Karpas-422 (cell line): Measurements from ENCODE around the gene OSMR. TPM values are rescaled to one million over a fixed set of nuclear protein-coding genes. Genes with fewer than 3 reads are reported as not detected.
"Not testable (repeated sequence)": the region's sequence is repeated elsewhere in the genome, so short reads cannot be mapped to it uniquely, and the experiment has no call there.

ENCODE experiments used
- DNase-seq: peaks from one replicate; pipeline ENCODE4 v3.0.0-alpha.2; 2015
- H2AFZ ChIP-seq: fragments of 200-600 bp; sonication (generic); 2 replicates; pipeline ENCODE4 v1.6.1; 2014; ENCODE audit warnings: antibody characterized with exemption, low read length, mixed read lengths
- H3K27ac ChIP-seq: fragments of 200-600 bp; sonication (generic); 2 replicates; pipeline ENCODE4 v1.5.1; 2014; ENCODE audit warnings: mild to moderate bottlenecking, low read length, moderate library complexity
- H3K27me3 ChIP-seq: fragments of 200-600 bp; sonication (generic); 2 replicates; pipeline ENCODE4 v1.6.1; 2014; ENCODE audit warnings: low read length, mixed read lengths
- H3K36me3 ChIP-seq: fragments of 200-600 bp; sonication (generic); 2 replicates; pipeline ENCODE4 v1.6.1; 2014; ENCODE audit warnings: low read length, mixed read lengths; ENCODE audit not compliant: insufficient read depth
- H3K4me1 ChIP-seq: fragments of 200-600 bp; sonication (generic); 2 replicates; pipeline ENCODE4 v1.6.1; 2014; ENCODE audit warnings: mild to moderate bottlenecking, low read length, mixed read lengths
- H3K4me2 ChIP-seq: fragments of 200-600 bp; sonication (generic); 2 replicates; pipeline ENCODE4 v1.6.1; 2014; ENCODE audit warnings: low read length, low read depth, mild to moderate bottlenecking; ENCODE audit not compliant: poor library complexity, severe bottlenecking
- H3K4me3 ChIP-seq: fragments of 200-600 bp; sonication (generic); 2 replicates; pipeline ENCODE4 v1.5.1; 2014; ENCODE audit warnings: mild to moderate bottlenecking, antibody characterized with exemption, low read length, mixed read lengths
- H3K79me2 ChIP-seq: fragments of 200-600 bp; sonication (generic); 2 replicates; pipeline ENCODE4 v1.6.1; 2014; ENCODE audit warnings: mild to moderate bottlenecking, low read length, mixed read lengths
- H3K9ac ChIP-seq: fragments of 200-600 bp; sonication (generic); 2 replicates; pipeline ENCODE4 v1.6.0; 2014; ENCODE audit warnings: low read length
- H3K9me2 ChIP-seq: fragments of 200-600 bp; sonication (generic), shearing (Covaris generic); replicated peaks from 2 replicates; pipeline ENCODE4 v1.6.0; 2014; ENCODE audit warnings: mild to moderate bottlenecking, low read length, moderate library complexity; ENCODE audit not compliant: insufficient read depth
- H3K9me3 ChIP-seq: fragments of 300-700, 200-600 bp; sonication (generic); 2 replicates; pipeline ENCODE4 v1.6.1; 2014; ENCODE audit warnings: low read length, mixed read lengths
- H4K20me1 ChIP-seq: fragments of 200-600 bp; sonication (generic); 2 replicates; pipeline ENCODE4 v1.6.1; 2014; ENCODE audit warnings: mild to moderate bottlenecking, antibody characterized with exemption, low read length, low read depth; ENCODE audit not compliant: insufficient read depth
- total RNA-seq: library from RNA; depleted of rRNA; stranded (reverse); fragments of >200 nt; shearing (Covaris generic); gene quantifications from 2 replicates; pipeline ENCODE4 v1.2.3, GENCODE V29; 2014; ENCODE audit warnings: low replicate concordance

OSMR gene
- total RNA-seq, 1 experiment from 2014 or later, result 0.52 TPM

DNA sequence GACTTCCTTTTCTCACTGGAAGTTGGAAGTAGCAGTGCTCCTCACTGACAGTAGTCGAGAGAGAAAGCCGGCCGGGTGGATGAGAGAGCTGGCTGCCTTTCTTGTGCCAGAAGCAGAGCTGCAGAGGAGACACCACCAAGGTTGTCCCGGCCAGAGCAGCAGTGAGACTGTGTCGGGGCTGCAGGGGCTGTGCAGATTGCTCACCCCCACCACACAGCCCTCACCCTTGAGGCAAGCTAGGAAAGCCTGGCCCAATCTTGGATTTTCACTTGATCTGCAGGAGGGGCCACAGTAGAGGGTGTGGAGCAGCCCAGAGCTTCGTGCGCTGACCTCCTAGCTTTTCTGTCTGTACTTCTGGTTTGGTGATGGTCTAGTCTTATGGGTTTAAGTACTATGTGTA is 9.1 kb downstream of the OSMR start:
- no peak overlapping the region for H3K9ac ChIP-seq
- H3K4me3 ChIP-seq, result no peak overlapping the region
- no peak overlapping the region for H3K4me2 ChIP-seq
- no peak for DNase-seq
- no peaks in the 10 kb centered on the region for H3K9me3 ChIP-seq
- H3K27me3 ChIP-seq, result no peaks in the 10 kb centered on the region; the same call in 1 of the 2 replicates
- no peaks in the 10 kb centered on the region for H3K4me1 ChIP-seq
- H3K27ac ChIP-seq, result no peak overlapping the region
- no peak overlapping the region for H2AFZ ChIP-seq
- H3K36me3 ChIP-seq, result no peaks in the 10 kb centered on the region
- no peaks in the 10 kb centered on the region for H4K20me1 ChIP-seq
- H3K9me2 ChIP-seq, result no peaks in the 10 kb centered on the region
- H3K79me2 ChIP-seq, result no peaks in the 10 kb centered on the region

DNA sequence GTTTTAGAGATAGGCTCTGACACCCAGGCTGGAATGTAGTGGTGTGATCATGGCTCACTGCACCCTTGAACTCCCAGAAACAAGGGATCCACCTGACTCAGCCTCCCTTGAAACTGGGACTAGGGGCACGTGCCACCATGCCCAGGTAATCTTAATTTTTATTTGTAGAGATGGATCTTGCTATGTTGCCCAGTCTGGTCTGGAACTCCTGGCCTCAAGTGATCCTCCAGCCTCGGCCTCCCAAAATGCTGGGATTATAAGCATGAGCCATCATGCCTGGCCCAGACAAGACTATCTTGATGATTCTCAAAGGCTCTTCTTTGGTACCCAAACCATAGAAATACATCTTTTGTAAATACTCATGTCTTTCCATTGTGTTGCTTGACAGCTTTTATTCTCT is 10.8 kb downstream of the OSMR start:
- no peaks in the 10 kb centered on the region for H3K4me1 ChIP-seq
- DNase-seq, result no peak
- no peak overlapping the region for H3K9ac ChIP-seq
- H3K4me3 ChIP-seq, result no peak overlapping the region
- no peaks in the 10 kb centered on the region for H3K79me2 ChIP-seq
- no peaks in the 10 kb centered on the region for H4K20me1 ChIP-seq
- H3K27ac ChIP-seq, result no peak overlapping the region
- H3K9me2 ChIP-seq, result no peaks in the 10 kb centered on the region
- H3K36me3 ChIP-seq, result no peaks in the 10 kb centered on the region
- no peaks in the 10 kb centered on the region for H3K27me3 ChIP-seq
- no peak overlapping the region for H3K4me2 ChIP-seq
- no peaks in the 10 kb centered on the region for H3K9me3 ChIP-seq
- no peak overlapping the region for H2AFZ ChIP-seq

DNA sequence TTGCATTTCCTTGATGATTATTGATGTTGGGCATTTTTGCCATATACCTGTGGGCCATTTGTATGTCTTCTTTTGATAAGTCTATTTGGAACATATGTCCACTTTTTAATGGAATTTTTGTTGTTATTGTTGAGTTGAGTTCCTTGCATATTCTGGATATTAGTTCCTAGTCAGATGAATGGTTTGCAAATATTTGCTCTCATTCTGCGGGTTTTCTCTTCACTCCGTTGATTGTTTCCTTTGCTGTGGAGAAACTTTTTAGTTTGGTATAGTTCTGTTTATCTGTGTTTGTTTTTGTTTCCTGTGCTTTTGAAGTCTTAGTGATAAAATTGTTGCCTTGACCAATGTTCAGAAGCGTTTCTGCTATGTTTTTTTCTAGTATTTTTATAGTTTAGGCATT is 13.0 kb downstream of the OSMR start:
- Histone ChIP-seq H4K20me1 (no peaks in the 10 kb centered on the region), H3K27ac (no peak overlapping the region), H3K4me3 (no peak overlapping the region), H3K36me3 (no peaks in the 10 kb centered on the region), H3K27me3 (no peaks in the 10 kb centered on the region), H3K9ac (no peak overlapping the region), H3K79me2 (no peaks in the 10 kb centered on the region), H3K9me3 (no peaks in the 10 kb centered on the region), H2AFZ (no peak overlapping the region), H3K4me1 (no peaks in the 10 kb centered on the region), H3K9me2 (no peaks in the 10 kb centered on the region), H3K4me2 (no peak overlapping the region)
- no peak for DNase-seq

DNA sequence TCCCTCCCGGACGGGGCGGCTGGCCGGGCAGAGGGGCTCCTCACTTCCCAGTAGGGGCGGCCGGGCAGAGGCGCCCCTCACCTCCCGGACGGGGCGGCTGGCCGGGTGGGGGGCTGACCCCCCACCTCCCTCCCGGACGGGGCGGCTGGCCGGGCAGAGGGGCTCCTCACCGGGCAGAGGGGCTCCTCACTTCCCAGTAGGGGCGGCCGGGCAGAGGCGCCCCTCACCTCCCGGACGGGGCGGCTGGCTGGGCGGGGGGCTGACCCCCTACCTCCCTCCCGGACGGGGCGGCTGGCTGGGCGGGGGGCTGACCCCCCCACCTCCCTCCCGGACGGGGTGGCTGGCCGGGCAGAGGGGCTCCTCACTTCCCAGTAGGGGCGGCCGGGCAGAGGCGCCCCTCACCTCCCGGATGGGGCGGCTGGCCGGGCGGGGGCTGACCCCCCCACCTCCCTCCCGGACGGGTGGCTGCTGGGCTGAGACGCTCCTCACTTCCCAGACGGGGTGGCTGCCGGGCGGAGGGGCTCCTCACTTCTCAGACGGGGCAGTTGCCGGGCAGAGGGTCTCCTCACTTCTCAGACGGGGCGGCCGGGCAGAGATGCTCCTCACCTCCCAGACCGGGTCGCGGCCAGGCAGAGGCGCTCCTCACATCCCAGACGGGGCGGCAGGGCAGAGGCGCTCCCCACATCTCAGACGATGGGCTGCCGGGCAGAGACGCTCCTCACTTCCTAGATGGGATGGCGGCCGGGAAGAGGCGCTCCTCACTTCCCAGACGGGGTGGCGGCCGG is 16.4 kb downstream of the OSMR start:
- H3K27me3 ChIP-seq, H3K27ac ChIP-seq, H3K9ac ChIP-seq, H3K4me3 ChIP-seq, H3K9me3 ChIP-seq, H3K9me2 ChIP-seq, H3K4me2 ChIP-seq, H3K36me3 ChIP-seq, H2AFZ ChIP-seq, H4K20me1 ChIP-seq, DNase-seq, H3K79me2 ChIP-seq, H3K4me1 ChIP-seq: not testable (repeated sequence)

DNA sequence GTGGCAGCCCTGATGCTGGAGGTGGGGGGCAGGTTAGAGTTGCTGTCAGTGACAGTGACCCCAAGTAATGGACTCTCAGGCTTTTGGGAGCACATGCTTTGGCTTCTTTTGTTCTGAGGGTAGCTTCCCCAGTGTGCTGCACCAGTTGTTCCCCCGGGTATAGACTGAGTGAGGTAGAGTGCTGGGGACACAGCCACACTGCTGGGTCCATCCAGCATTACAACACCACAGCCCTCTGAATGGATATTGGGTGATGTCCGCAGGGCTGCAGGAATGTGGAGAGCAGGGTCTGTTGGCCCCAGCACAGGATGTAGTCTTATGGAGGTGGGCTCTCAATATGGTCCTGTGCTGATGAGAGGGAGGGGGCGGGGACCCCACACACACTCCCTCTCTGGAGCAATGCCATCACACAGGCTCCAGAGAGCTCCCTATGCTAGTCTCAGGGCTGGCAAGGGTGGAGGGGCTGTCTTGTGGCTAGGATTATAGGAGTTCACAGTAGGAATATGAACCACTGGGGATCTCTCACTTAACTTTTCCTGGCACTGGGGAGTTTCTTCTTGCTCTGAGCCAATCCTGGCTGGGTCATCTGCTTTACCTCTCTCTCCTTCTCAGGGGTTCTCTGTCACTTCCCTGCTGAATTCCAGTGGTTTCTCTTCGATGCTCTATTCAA is 20.7 kb downstream of the OSMR start:
- no peaks in the 10 kb centered on the region for H4K20me1 ChIP-seq
- H3K4me1 ChIP-seq, result no peaks in the 10 kb centered on the region
- no peaks in the 10 kb centered on the region for H3K27me3 ChIP-seq
- no peak overlapping the region for H2AFZ ChIP-seq
- no peaks in the 10 kb centered on the region for H3K9me3 ChIP-seq
- H3K4me3 ChIP-seq, result no peak overlapping the region
- H3K79me2 ChIP-seq, result no peaks in the 10 kb centered on the region
- no peaks in the 10 kb centered on the region for H3K36me3 ChIP-seq
- no peak overlapping the region for H3K27ac ChIP-seq
- DNase-seq, result no peak
- no peak overlapping the region for H3K9ac ChIP-seq
- no peaks in the 10 kb centered on the region for H3K9me2 ChIP-seq
- H3K4me2 ChIP-seq, result no peak overlapping the region

DNA sequence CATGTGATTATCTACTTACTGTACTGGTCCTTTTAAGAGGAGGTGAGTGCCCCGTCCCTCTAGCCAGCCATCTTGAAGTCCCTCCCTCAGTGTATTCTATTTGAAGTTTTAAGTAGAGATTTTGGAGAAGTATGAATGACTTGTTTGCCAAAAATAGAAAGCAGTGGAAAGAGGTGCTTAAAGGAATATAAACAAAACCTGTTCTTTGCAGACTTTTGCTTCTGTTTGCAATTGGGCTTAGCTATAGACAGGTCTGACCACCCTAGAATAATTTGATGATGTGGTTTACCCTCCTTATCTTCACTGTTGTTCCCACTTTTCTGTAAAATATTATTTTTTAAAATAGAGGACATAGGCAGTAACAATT is 21.2 kb downstream of the OSMR start:
- Histone ChIP-seq H4K20me1 (no peaks in the 10 kb centered on the region), H3K27me3 (no peaks in the 10 kb centered on the region), H3K9me3 (no peaks in the 10 kb centered on the region), H3K9me2 (no peaks in the 10 kb centered on the region), H2AFZ (no peak overlapping the region), H3K27ac (no peak overlapping the region), H3K36me3 (no peaks in the 10 kb centered on the region), H3K4me2 (no peak overlapping the region), H3K9ac (no peak overlapping the region), H3K79me2 (no peaks in the 10 kb centered on the region), H3K4me3 (no peak overlapping the region), H3K4me1 (no peaks in the 10 kb centered on the region)
- no peak for DNase-seq

DNA sequence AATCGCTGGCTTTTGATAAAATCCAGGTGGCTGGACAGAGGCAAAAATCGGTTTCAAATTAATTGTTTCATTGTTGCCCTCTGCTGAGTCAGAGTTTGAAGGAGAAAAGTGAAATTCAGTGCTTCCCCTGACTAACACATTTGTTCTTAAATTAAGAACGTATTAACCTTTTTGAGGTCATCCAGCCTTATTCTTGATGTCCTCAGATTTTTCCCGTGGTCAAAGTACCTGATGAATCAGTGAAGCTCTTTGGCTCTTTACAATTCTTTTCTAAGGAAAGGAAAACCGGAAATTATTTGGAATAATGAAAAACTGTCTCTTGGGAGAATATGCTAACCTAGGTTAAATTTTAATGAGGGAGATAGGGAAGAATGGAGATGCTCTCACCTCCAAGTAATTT is 21.6 kb downstream of the OSMR start:
- H3K79me2 ChIP-seq, result no peaks in the 10 kb centered on the region
- H3K27ac ChIP-seq, result no peak overlapping the region
- no peaks in the 10 kb centered on the region for H3K36me3 ChIP-seq
- no peak for DNase-seq
- no peaks in the 10 kb centered on the region for H3K4me1 ChIP-seq
- no peaks in the 10 kb centered on the region for H3K9me3 ChIP-seq
- no peak overlapping the region for H3K9ac ChIP-seq
- no peaks in the 10 kb centered on the region for H4K20me1 ChIP-seq
- H2AFZ ChIP-seq, result no peak overlapping the region
- H3K4me2 ChIP-seq, result no peak overlapping the region
- H3K27me3 ChIP-seq, result no peaks in the 10 kb centered on the region
- H3K9me2 ChIP-seq, result no peaks in the 10 kb centered on the region
- no peak overlapping the region for H3K4me3 ChIP-seq

DNA sequence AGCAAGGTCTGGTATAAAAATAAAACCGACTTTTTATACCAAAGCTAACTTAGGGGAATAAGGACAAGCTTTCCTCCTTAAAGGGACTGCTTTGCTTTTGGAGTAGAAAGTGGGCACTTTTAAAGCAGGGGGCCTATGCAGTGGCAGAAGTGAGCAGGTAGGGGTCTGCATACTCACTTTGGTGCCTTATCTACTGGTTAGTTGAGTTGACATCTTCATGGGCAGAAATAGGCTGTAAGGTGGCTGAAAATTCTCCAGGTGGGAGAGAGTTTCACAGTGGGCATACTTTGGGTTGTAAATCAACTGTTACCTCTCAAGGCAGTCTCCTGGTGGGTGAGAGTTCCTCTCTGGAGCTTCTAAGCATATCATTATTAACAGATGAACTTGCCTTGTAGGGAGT is 24.8 kb downstream of the OSMR start:
- no peaks in the 10 kb centered on the region for H4K20me1 ChIP-seq
- no peaks in the 10 kb centered on the region for H3K36me3 ChIP-seq
- H3K79me2 ChIP-seq, result no peaks in the 10 kb centered on the region
- no peak overlapping the region for H3K9ac ChIP-seq
- H3K9me3 ChIP-seq, result no peaks in the 10 kb centered on the region
- H3K4me2 ChIP-seq, result no peak overlapping the region
- no peaks in the 10 kb centered on the region for H3K4me1 ChIP-seq
- no peak overlapping the region for H2AFZ ChIP-seq
- no peaks in the 10 kb centered on the region for H3K9me2 ChIP-seq
- DNase-seq, result no peak
- no peak overlapping the region for H3K27ac ChIP-seq
- no peak overlapping the region for H3K4me3 ChIP-seq
- H3K27me3 ChIP-seq, result 0 out of 2 replicates have a peak, but pooled peaks cover 3% of the 10 kb centered on the region
